A673 (cell line): ENCODE results near the gene ZNF837. TPM values are rescaled to one million over a fixed set of nuclear protein-coding genes. Genes with fewer than 3 reads are reported as not detected.
"Not testable (repeated sequence)": the region's sequence is repeated elsewhere in the genome, so short reads cannot be mapped to it uniquely, and the experiment has no call there.

ENCODE experiments used
- BruUV-seq: library from RNA; stranded (reverse); fragments of 400-500 nt; replicated peaks from 2 replicates; lab custom pipeline; 2021; lab: Mats Ljungman, UMichigan
- CTCF ChIA-PET: fragments of 300-600 bp; sonication (Branson Sonifier 250); formaldehyde crosslinking; loops from one replicate; lab custom pipeline; 2022; ENCODE audit warnings: antibody characterized with exemption; lab: Charles Lee
- POLR2A ChIA-PET: fragments of 300-600 bp; sonication (Branson Sonifier 250); formaldehyde crosslinking; loops from one replicate; lab custom pipeline; 2022; ENCODE audit warnings: antibody characterized with exemption; ENCODE audit not compliant: low non-redundant PET; lab: Charles Lee
- DNase-seq: peaks from one replicate; pipeline ENCODE4 v3.0.0-alpha.2; 2015; ENCODE audit warnings: low spot score
- H3K27ac ChIP-seq: fragments of 200-600 bp; sonication (generic); 2 replicates; pipeline ENCODE4 v1.5.1; 2016; ENCODE audit warnings: mixed run types, low read depth, mild to moderate bottlenecking, mixed read lengths, antibody characterized with exemption, low read length; ENCODE audit not compliant: poor library complexity, severe bottlenecking
- H3K27me3 ChIP-seq: fragments of 200-600 bp; sonication (generic); replicated peaks from 2 replicates; pipeline ENCODE4 v1.6.1; 2017; ENCODE audit warnings: mixed run types, low read depth, mild to moderate bottlenecking, mixed read lengths, antibody characterized with exemption, low read length; ENCODE audit not compliant: insufficient read depth, poor library complexity
- H3K36me3 ChIP-seq: fragments of 200-600 bp; sonication (generic); 2 replicates; pipeline ENCODE4 v1.6.1; 2016; ENCODE audit warnings: mixed run types, mild to moderate bottlenecking, mixed read lengths, antibody characterized with exemption, low read length; ENCODE audit not compliant: insufficient read depth, poor library complexity, severe bottlenecking
- H3K4me1 ChIP-seq: fragments of 200-600 bp; sonication (generic); 2 replicates; pipeline ENCODE4 v1.6.1; 2017; ENCODE audit warnings: mixed run types, mild to moderate bottlenecking, mixed read lengths, antibody characterized with exemption, low read length; ENCODE audit not compliant: insufficient read depth, poor library complexity, severe bottlenecking
- H3K4me3 ChIP-seq: fragments of 200-600 bp; sonication (generic); 2 replicates; pipeline ENCODE4 v1.5.1; 2016; ENCODE audit warnings: low read depth, mixed run types, mild to moderate bottlenecking, mixed read lengths, low read length; ENCODE audit not compliant: poor library complexity, severe bottlenecking
- H3K9me3 ChIP-seq: fragments of 200-600 bp; sonication (generic); 2 replicates; pipeline ENCODE4 v1.6.1; 2016; ENCODE audit warnings: mixed run types, low read depth, mild to moderate bottlenecking, mixed read lengths, antibody characterized with exemption, low read length; ENCODE audit not compliant: poor library complexity, severe bottlenecking
- EZH2 ChIP-seq: fragments of 200-600 bp; sonication (generic); IDR thresholded peaks from 2 replicates; pipeline ENCODE4 v1.6.1; 2017; ENCODE audit warnings: borderline replicate concordance, low read depth, mild to moderate bottlenecking, mixed read lengths, antibody characterized with exemption, low read length; ENCODE audit not compliant: poor library complexity, severe bottlenecking
- intact Hi-C: fragments of 100-400 bp; cut with micrococcal nuclease; formaldehyde crosslinking; loops from one replicate; pipeline ENCODE4 v1.10.0; 2022; ENCODE audit not compliant: unreplicated experiment
- total RNA-seq: library from RNA; stranded (reverse); gene quantifications from 2 replicates; pipeline ENCODE4 v1.2.3, GENCODE V29; 2021
- TF ChIP-seq, protein P1 (sequence below): fragments of 300-800, 200-600 bp; sonication (generic); conservative IDR thresholded peaks from 2 replicates; pipeline ENCODE4 v1.5.1; 2017; ENCODE audit warnings: low read depth, mild to moderate bottlenecking, antibody characterized with exemption, low read length, moderate library complexity, mixed read lengths

Gene ZNF837
- total RNA-seq, 1 experiment from 2014 or later: 1.3 TPM

DNA sequence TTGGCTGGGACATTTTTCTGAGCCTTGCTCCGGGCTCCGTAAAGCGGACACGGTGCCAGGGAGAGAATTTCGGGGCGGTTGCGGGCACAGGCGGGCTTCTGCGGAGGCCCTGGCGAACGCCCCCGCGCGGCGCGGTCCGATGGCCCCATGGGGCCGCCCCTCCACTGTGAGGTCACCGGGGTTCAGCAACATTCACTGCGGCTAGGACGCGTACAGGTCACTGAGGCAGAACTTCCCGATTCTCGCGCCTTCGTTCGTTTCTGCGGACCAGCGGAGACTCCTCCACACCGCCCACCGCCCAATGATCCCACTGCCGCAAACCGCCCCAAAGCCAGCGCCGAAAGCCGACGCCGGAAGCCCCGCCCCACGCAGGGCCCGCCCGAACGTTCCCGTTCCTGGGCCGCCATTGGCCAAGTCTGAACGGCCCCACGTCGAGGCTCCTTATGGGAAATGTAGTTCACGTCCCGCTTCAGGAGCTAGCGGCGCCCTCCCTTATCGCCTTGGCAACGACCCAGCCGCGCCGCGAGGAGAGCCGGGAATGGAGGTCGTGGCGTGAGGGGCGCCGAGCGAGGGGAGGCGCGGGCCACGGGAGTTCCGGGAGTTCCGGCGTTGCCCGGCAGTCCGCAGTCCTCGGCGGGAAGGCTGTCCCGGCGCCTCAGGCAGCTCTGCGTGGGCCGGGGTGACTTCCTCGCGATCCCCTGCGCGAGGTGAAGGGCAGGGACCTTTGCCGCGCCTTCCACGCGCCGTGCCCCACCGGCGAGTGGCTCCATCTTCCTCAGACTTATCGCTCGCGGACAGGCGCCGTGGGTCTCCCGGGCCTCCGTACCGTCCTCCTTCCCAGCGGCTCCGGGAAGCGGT lies 27.6 kb upstream of the ZNF837 start, which contains the start of gene ZNF584:
Gene ZNF584 (plus strand): TSS at position 498 of the 858 bp plus-strand sequence. CDS start 499 bp downstream, outside the sequence.
- no peaks in the 10 kb centered on the region for H3K27me3 ChIP-seq
- peaks cover 4% of the 10 kb centered on the region for H3K4me1 ChIP-seq
- CTCF ChIA-PET: no interaction called here
- intact Hi-C loops: no loop called here
- H3K27ac ChIP-seq: peak within 1 kb of the TSS; percentile 91
- peaks cover 5% of the 10 kb centered on the region for H3K9me3 ChIP-seq
- POLR2A ChIA-PET: interaction anchor here (0.6 kb wide), 1 partner anchor 21 kb away, joined by 3 read pairs; the partner anchor contains the start of gene RPS5
- no TSS peak for BruUV-seq
- H3K4me3 ChIP-seq: peak within 1 kb of the TSS; percentile 94
- DNase-seq: peak; percentile 98
- no peak for TF ChIP-seq EZH2
- TF ChIP-seq, protein P1, sequence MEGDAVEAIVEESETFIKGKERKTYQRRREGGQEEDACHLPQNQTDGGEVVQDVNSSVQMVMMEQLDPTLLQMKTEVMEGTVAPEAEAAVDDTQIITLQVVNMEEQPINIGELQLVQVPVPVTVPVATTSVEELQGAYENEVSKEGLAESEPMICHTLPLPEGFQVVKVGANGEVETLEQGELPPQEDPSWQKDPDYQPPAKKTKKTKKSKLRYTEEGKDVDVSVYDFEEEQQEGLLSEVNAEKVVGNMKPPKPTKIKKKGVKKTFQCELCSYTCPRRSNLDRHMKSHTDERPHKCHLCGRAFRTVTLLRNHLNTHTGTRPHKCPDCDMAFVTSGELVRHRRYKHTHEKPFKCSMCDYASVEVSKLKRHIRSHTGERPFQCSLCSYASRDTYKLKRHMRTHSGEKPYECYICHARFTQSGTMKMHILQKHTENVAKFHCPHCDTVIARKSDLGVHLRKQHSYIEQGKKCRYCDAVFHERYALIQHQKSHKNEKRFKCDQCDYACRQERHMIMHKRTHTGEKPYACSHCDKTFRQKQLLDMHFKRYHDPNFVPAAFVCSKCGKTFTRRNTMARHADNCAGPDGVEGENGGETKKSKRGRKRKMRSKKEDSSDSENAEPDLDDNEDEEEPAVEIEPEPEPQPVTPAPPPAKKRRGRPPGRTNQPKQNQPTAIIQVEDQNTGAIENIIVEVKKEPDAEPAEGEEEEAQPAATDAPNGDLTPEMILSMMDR: no peak; the same call in 1 of the 2 replicates
- no peaks in the 10 kb centered on the region for H3K36me3 ChIP-seq

DNA sequence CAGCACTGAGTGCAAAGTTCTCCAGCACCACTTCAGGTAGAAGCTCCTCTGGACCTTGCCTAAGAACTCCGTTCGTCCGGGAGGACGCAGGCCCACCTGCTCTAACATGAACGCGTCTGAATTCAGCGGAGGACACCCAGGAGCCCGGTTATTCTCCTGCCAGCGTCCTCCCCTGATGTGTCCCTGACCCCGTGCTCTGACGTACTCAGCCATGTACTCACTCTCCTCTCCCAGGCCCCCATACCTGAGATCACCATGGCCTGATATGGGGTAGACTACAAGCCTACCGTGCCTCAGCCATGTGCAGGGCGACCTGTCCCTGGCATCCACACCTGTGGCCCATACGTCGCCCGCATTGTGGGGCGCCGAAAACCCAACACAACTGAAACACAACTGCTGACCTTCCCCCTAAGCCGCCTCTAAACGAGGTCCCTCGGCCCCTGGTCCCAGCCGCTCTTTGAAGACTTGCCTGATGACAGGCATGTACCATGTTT lies 26.9 kb upstream of the ZNF837 start:
- CTCF ChIA-PET: no interaction called here
- no peaks in the 10 kb centered on the region for H3K36me3 ChIP-seq
- intact Hi-C loops: no loop called here
- peak overlapping the region; percentile 91 for H3K27ac ChIP-seq
- H3K27me3 ChIP-seq: no peaks in the 10 kb centered on the region
- TSS peak; percentile 91 for BruUV-seq
- TF ChIP-seq, protein P1: no peak
- TF ChIP-seq EZH2: no peak
- peak overlapping the region; percentile 94 for H3K4me3 ChIP-seq
- DNase-seq: no peak
- POLR2A ChIA-PET: no interaction called here
- peaks cover 7% of the 10 kb centered on the region for H3K4me1 ChIP-seq
- no peaks in the 10 kb centered on the region for H3K9me3 ChIP-seq

DNA sequence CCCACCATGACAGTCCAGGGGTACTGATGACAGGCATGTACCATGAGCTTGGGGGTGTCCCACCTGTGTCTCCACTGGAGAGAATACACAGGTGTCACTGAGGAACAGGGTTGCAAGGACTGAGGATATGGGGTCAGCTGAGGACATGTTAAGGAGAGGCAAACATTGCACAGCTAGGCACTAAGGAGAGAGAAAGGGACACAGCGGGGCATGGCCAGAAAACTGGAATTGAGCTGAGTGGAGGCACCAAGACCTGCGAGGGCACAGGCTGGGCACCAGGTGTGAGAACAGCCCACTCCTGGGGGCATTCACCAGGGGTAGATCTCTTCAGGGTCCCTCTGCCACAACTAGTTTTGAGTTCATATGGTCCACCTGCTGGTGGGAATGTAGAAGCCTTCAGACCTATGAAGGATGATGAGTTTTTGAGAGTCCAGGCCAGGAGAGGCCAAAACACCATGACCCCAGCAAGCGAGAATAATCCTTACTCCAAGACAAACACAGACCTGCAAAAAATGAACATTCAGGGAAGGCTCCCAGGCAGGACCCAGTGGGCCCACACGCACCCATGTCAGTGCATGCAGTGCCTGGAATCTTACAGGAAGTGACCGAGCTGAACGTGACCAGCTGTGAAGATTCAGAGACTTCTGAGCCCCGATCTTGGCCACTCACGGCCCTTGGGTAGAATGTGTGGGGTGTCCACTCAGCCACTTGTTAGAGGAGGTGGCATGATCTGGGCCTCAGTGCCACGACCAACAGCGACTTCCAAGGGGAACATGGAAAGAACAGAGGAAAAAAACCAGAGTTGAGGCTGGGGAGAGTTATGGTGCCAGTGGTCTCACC lies 26.2 kb upstream of the ZNF837 start:
- intact Hi-C loops: no loop called here

DNA sequence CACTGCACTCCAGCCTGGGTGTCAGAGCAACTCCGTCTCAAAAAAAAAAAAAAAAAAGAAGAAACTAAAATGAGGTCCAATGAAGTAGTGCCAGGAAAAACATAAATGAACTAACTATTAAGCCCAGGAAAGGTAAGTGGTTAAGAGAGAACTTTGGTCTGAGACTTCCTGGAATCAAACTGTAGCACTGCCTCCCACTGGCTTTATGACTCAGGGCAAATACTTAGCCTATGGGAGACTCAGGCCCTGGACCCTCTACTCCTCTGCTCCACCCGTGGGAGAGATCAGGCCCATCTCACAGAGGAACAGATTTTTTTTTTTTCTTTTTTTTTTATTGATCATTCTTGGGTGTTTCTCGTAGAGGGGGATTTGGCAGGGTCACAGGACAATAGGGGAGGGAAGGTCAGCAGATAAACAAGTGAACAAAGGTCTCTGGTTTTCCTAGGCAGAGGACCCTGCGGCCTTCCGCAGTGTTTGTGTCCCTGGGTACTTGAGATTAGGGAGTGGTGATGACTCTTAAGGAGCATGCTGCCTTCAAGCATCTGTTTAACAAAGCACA lies 23.2 kb upstream of the ZNF837 start:
- H3K36me3 ChIP-seq, H3K9me3 ChIP-seq, CTCF ChIA-PET, H3K27me3 ChIP-seq, BruUV-seq, intact Hi-C loops, H3K27ac ChIP-seq, H3K4me3 ChIP-seq, DNase-seq: not testable (repeated sequence)
- peaks cover 17% of the 10 kb centered on the region for H3K4me1 ChIP-seq
- POLR2A ChIA-PET: interaction anchor here (0.7 kb wide), 1 partner anchor 41 kb away, joined by 15 read pairs; no protein-coding TSS in a partner anchor

More for the DNA sequence above, 26.2 kb upstream of the ZNF837 start:
- Histone ChIP-seq H3K9me3 (no peaks in the 10 kb centered on the region), H3K4me1 (peaks cover 7% of the 10 kb centered on the region), H3K4me3 (peak overlapping the region; percentile 94), H3K36me3 (no peaks in the 10 kb centered on the region), H3K27ac (peak overlapping the region; percentile 91), H3K27me3 (no peaks in the 10 kb centered on the region)
- no peak for DNase-seq
- ChIA-PET POLR2A (no interaction called here), CTCF (no interaction called here)
- TF ChIP-seq, protein P1: peak; percentile 49
- TF ChIP-seq EZH2: no peak
- BruUV-seq: no TSS peak
